ENCODE measurements around the gene IL10RA.
A peak's percentile ranks its signal among the peaks of the same experiment; 100 is the strongest.

Gene IL10RA

DNA sequence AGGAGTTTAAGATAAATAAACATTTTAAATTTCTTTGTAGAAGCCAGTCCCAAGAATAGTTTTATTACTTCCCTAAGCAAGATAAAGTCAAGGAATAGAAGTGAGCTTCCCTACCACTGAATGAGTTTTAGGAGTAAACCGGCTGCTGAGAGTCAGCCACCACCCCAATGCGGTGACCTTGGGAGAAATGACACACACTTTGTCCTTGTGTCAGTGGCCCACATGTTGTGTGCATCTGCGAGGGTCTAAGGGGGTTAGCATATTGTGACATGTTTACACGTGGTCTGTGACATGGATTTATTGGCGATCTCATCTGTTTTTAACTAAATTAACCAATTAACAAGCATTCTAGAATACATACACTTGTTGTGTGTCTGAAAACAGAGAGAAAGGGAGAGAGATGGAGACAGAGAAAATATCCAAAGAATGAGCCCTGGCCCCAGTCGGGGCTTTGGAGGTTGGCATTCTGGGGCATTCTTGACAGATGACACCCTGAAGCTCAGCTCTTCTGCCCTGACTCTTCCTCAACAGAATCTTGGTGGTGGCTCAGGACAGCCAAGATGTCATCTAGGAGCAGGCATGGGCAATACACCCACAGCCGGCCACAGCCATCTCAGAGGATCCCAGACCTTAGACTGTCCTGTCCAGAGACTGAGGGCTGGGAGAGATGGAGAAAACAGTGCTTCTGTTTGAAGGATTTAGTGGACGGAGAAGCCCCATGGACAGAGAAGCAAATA is 60.9 kb downstream of the IL10RA start:
- no peak for DNase-seq (ENCODE audit: low read depth)

DNA sequence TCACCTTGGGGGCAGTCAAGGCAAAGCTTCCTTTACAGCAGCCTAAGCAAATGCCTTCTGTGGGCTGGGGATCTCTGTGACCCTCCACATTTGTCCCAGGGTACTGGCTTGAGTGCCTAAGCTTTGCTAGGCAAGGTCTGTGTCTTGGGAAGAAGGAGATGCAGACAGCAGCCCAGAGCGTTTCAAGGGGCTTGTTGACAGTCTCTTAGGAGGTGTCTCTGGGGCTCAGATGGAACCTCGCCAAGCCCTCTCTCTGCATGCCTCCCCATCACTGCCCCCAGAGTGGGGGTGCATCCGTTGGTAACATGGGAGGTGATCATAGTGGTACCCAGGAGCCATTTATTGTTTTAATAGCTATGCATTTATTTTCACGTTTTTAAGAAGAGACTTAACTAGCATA is 61.6 kb downstream of the IL10RA start:
- DNase-seq (ENCODE audit: low read depth) = no peak

DNA sequence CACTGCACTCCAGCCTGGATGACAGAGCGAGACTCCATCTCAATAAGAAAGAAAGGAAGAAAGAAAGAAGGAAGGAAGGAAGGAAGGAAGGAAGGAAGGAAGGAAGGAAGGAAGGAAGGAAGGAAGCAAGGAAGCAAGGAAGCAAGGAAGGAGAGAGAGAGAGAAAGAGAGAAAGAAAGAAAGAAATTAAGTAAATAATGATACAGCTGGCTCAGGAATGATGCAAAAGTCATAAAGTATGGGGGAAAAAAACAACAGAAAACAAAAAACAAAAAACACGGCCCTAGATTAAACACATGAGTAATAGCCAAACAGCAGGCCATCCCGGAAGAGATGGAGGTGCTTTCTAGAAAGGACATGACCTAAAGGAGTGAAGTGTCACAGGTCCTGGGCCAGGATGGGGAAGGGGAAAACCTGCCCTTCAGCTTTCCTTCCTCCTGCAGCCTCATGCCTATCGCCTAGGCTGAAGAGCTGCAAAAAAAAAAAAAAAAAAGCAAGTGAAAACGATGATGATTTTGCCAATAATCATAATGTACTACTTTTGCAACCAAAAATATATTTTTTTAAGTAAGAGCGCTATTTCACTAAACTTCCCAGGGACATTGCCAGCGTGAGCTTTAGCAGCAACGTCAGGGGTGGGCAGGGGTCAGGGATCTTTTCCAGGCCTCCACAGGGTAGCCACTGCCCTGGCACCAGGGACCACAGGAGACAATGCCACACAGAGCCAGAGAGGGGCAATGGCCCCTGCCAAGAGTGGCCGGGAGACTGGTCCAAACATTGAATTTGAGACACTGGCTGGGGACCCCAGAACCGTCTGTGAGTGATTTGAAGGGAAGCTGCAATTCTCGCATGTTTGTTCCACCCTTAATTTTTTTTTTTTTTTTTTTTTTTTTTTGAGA is 62.5 kb downstream of the IL10RA start:
- peak; percentile 23 for DNase-seq (ENCODE audit: low read depth)

DNA sequence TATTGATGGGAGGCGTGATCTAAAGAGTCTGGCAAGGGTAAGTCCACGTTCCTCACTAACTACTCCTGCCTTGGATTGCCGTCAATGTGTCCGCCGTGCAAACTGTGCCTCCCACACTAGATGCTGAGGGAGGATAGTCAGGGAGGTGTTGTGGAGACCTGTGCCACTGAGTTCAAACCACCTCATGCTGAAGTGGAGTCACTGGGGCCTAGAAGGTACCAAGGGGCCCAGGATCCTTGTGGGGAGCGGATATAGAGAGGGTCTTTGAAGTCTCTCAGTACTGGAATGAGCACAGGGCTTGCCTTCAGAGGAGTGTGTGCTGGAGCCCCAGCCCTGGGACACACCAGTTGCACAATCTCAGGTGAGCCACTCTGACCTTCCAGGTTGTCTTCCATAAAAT is 63.6 kb downstream of the IL10RA start:
- DNase-seq (ENCODE audit: low read depth) = no peak

DNA sequence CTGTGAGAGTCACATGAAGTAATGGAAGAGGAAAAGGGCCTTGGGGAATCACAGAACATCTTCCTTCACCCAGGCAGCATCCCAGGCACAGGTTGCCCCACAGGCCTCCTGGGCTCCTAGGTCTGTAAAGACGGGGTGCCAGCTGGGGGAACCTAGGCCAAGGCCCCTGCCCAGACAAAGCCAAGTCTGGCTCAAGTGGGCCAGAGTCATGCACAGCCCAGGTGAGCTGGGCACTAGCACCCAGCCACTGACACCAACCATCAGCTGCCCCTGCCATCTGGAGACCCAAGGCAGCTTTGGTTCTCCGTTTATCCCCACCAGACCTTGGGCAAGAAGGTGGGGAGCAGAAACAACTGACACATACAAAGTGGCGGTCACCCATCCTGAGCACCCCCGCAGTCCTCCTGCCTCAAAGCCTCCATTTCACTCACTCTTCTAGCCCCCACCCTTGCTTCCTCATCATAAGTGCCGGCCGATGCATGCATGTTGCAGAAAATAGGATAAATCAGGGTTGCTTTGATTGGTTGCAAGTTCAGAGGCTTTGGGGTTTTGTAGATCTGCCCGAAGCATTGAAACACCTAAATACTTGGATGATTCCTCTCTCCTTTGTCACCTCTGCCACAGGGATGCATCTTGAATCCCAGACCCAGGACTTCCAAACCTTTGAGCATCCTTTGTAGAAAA is 64.2 kb downstream of the IL10RA start:
- no peak for DNase-seq (ENCODE audit: low read depth)

All from T-helper 22 cell (primary cell).